HCT116 (cell line): ENCODE results near the gene LRRC37A2. TPM values are rescaled to one million over a fixed set of nuclear protein-coding genes. Genes with fewer than 3 reads are reported as not detected.
"Not testable (repeated sequence)": the region's sequence is repeated elsewhere in the genome, so short reads cannot be mapped to it uniquely, and the experiment has no call there.

Experiments
- ATAC-seq: fragments of 200-7000 bp; cut with Tn5 transposase; 2 replicates; pipeline ENCODE4 v1.9.1; 2020; ENCODE audit warnings: mild to moderate bottlenecking, moderate library complexity
- Bru-seq: library from RNA; stranded (reverse); fragments of 400-500 nt; gene quantifications from one replicate; lab custom pipeline; 2021; lab: Mats Ljungman, UMichigan
- BruChase-seq, 2 experiments: library from RNA; stranded (reverse); fragments of 400-500 nt; gene quantifications; one replicate each; lab custom pipeline; 2021; lab: Mats Ljungman, UMichigan
- BruUV-seq: library from RNA; stranded (reverse); fragments of 400-500 nt; replicated peaks from 2 replicates; lab custom pipeline; 2021; lab: Mats Ljungman, UMichigan
- CTCF ChIA-PET: fragments of 300-600 bp; sonication (Branson Sonifier 250); formaldehyde crosslinking; loops from one replicate; lab custom pipeline; 2021; ENCODE audit warnings: antibody characterized with exemption; lab: Charles Lee
- POLR2A ChIA-PET: fragments of 300-600, 350-600 bp; sonication (Branson Sonifier 250); formaldehyde crosslinking; loops from one replicate; lab custom pipeline; 2021; ENCODE audit warnings: antibody characterized with exemption; lab: Charles Lee
- RAD21 ChIA-PET, 2 experiments: fragments of 300-600 bp; sonication (Branson Sonifier 250); formaldehyde crosslinking; loops; one replicate each; lab custom pipeline; 2023; ENCODE audit warnings: low total read pairs in 2 of 2; ENCODE audit not compliant: uncharacterized antibody in 2 of 2, unreplicated experiment in 2 of 2, low non-redundant PET in 1 of 2; lab: Charles Lee
- DNase-seq: peaks from one replicate; pipeline ENCODE4 v3.0.0-alpha.2; 2010; ENCODE audit warnings: low read depth, low spot score
- H2AFZ ChIP-seq: fragments of 200-600 bp; shearing (Covaris generic), sonication (generic); 2 replicates; pipeline ENCODE4 v1.6.1; 2017; ENCODE audit warnings: low read depth, mixed run types, mixed read lengths, antibody characterized with exemption, low read length; ENCODE audit not compliant: poor library complexity, severe bottlenecking
- H3K27ac ChIP-seq: 2 replicates; pipeline ENCODE4 v1.5.1; 2012; ENCODE audit warnings: low read depth, low read length
- H3K27me3 ChIP-seq: fragments of 200-600 bp; sonication (generic); 2 replicates; pipeline ENCODE4 v1.6.1; 2016; ENCODE audit warnings: mixed run types, low read length, mixed read lengths; ENCODE audit not compliant: insufficient read depth
- H3K36me3 ChIP-seq, 2 experiments: fragments of 200-500 bp in 1 of 2; fragments of 200-600 bp in 1 of 2; sonication (Bioruptor generic) in 1 of 2; sonication (generic) in 1 of 2; 2 replicates each; pipeline versions ENCODE4 v1.5.1 to v1.6.1; 2014 to 2016; ENCODE audit warnings: low read length in 2 of 2, inconsistent platforms in 1 of 2, mixed read lengths in 1 of 2, mixed run types in 1 of 2; ENCODE audit not compliant: insufficient read depth in 2 of 2, control insufficient read depth in 1 of 2
- H3K4me1 ChIP-seq, 2 experiments: fragments of 200-600 bp in 1 of 2; sonication (generic) in 1 of 2; 2 replicates each; pipeline versions ENCODE4 v1.5.1 to v1.6.1; 2012 to 2017; ENCODE audit warnings: low read length in 2 of 2, inconsistent platforms in 1 of 2, mild to moderate bottlenecking in 1 of 2, mixed read lengths in 1 of 2, mixed run types in 1 of 2, moderate library complexity in 1 of 2; ENCODE audit not compliant: insufficient read depth in 2 of 2, control insufficient read depth in 1 of 2
- H3K4me2 ChIP-seq: fragments of 200-600 bp; sonication (generic); 2 replicates; pipeline ENCODE4 v1.6.1; 2017; ENCODE audit warnings: mixed run types, low read length, mixed read lengths
- H3K4me3 ChIP-seq, 2 experiments: fragments of 200-600 bp in 1 of 2; sonication (generic) in 1 of 2; replicated peaks in 1 of 2; 2 replicates each; pipeline ENCODE4 v1.5.1; 2011 to 2016; ENCODE audit warnings: low read length in 2 of 2, control low read depth in 1 of 2, low read depth in 1 of 2, mild to moderate bottlenecking in 1 of 2, mixed read lengths in 1 of 2, mixed run types in 1 of 2
- H3K79me2 ChIP-seq: fragments of 200-600 bp; sonication (generic); 2 replicates; pipeline ENCODE4 v1.6.1; 2017; ENCODE audit warnings: mild to moderate bottlenecking, mixed run types, low read length, moderate library complexity, mixed read lengths; ENCODE audit not compliant: insufficient read depth
- H3K9ac ChIP-seq: fragments of 200-600 bp; sonication (generic); 2 replicates; pipeline ENCODE4 v1.6.1; 2016; ENCODE audit warnings: low read length, mixed read lengths
- H3K9me2 ChIP-seq: fragments of 200-600 bp; sonication (generic), shearing (Covaris generic); 2 replicates; pipeline ENCODE4 v1.6.1; 2017; ENCODE audit warnings: mixed run types, mild to moderate bottlenecking, moderate library complexity; ENCODE audit not compliant: insufficient read depth
- H3K9me3 ChIP-seq, 2 experiments: fragments of 200-500 bp in 1 of 2; fragments of 200-600 bp in 1 of 2; sonication (Bioruptor generic) in 1 of 2; sonication (generic) in 1 of 2; 2 replicates each; pipeline ENCODE4 v1.6.1; 2014 to 2017; ENCODE audit warnings: low read length in 2 of 2, mixed read lengths in 2 of 2, inconsistent platforms in 1 of 2, low read depth in 1 of 2, mild to moderate bottlenecking in 1 of 2, mixed run types in 1 of 2, moderate library complexity in 1 of 2; ENCODE audit not compliant: control insufficient read depth in 1 of 2, insufficient read depth in 1 of 2
- H4K20me1 ChIP-seq: fragments of 200-600 bp; sonication (generic), shearing (Covaris generic); 2 replicates; pipeline ENCODE4 v1.6.1; 2017; ENCODE audit warnings: mixed run types, mild to moderate bottlenecking, moderate library complexity; ENCODE audit not compliant: insufficient read depth
- intact Hi-C: fragments of 100-400 bp; cut with micrococcal nuclease; formaldehyde crosslinking; loops from 2 replicates; pipeline ENCODE4 v1.10.0; 2022
- long read RNA-seq: library from polyadenylated mRNA; unstranded; transcript quantifications from one replicate; pipeline ENCODE4 v2.0.0, GENCODE V29; 2021; ENCODE audit not compliant: unreplicated experiment
- polyA plus RNA-seq: library from polyadenylated mRNA; unstranded; fragments of >200 nt; gene quantifications from 2 replicates; pipeline ENCODE4 v1.2.1, GENCODE V29; 2012; ENCODE audit warnings: missing spikeins
- total RNA-seq: library from RNA; stranded (reverse); gene quantifications from one replicate; pipeline ENCODE4 v1.2.1, GENCODE V29; 2021; ENCODE audit not compliant: unreplicated experiment

The LRRC37A2 gene
- total RNA-seq: 6.8 TPM
- 6.0 and 7.3 TPM in 2 replicates for polyA plus RNA-seq
- percentile 65 among the genes with signal in this experiment for Bru-seq, nascent RNA
- BruChase-seq, experiment 1, labeled RNA remaining after a 6-hour chase: percentile 70 among the genes with signal in this experiment
- BruChase-seq, experiment 2, labeled RNA remaining after a 2-hour chase: percentile 81 among the genes with signal in this experiment
- long read RNA-seq, partial matches to known transcripts: 2 of 7 reads
- long read RNA-seq, other reads (novel, unspliced or antisense): 3 of 7 reads

- H3K4me3 ChIP-seq, BruUV-seq, H3K27me3 ChIP-seq, RAD21 ChIA-PET, H3K4me2 ChIP-seq, H4K20me1 ChIP-seq, H2AFZ ChIP-seq, H3K79me2 ChIP-seq, DNase-seq, H3K4me1 ChIP-seq, POLR2A ChIA-PET, H3K36me3 ChIP-seq, ATAC-seq, H3K9ac ChIP-seq, H3K9me3 ChIP-seq, intact Hi-C loops, H3K9me2 ChIP-seq, CTCF ChIA-PET, H3K27ac ChIP-seq: not testable (repeated sequence)
These were observed at the start of gene LRRC37A2 for GRCh38 chr17:46512168-46512567. Gene LRRC37A2, plus strand, starts transcription at chr17:46512468. Its CDS starts 245 bp downstream, at chr17:46512713.

- H3K27me3 ChIP-seq, H4K20me1 ChIP-seq, intact Hi-C loops, BruUV-seq, ATAC-seq, H3K79me2 ChIP-seq, H3K4me2 ChIP-seq, H2AFZ ChIP-seq, DNase-seq, H3K9ac ChIP-seq, H3K4me3 ChIP-seq, H3K27ac ChIP-seq, H3K9me3 ChIP-seq, H3K4me1 ChIP-seq, H3K9me2 ChIP-seq, POLR2A ChIA-PET, RAD21 ChIA-PET, H3K36me3 ChIP-seq, CTCF ChIA-PET: not testable (repeated sequence)
These were observed 44.6 kb upstream of the LRRC37A2 start for GRCh38 chr17:46467618-46468017.

- H3K27ac ChIP-seq, H3K4me1 ChIP-seq, ATAC-seq, DNase-seq, RAD21 ChIA-PET, H3K9me2 ChIP-seq, H4K20me1 ChIP-seq, intact Hi-C loops, H3K9ac ChIP-seq, H2AFZ ChIP-seq, H3K4me3 ChIP-seq, BruUV-seq, H3K9me3 ChIP-seq, H3K27me3 ChIP-seq, H3K36me3 ChIP-seq, H3K4me2 ChIP-seq, H3K79me2 ChIP-seq, POLR2A ChIA-PET, CTCF ChIA-PET: not testable (repeated sequence)
These were observed 37.8 kb upstream of the LRRC37A2 start for GRCh38 chr17:46474489-46474888.

- CTCF ChIA-PET, H3K27me3 ChIP-seq, H3K9me2 ChIP-seq, ATAC-seq, H3K9me3 ChIP-seq, H3K36me3 ChIP-seq, H3K9ac ChIP-seq, BruUV-seq, DNase-seq, H3K27ac ChIP-seq, H3K4me3 ChIP-seq, H2AFZ ChIP-seq, H4K20me1 ChIP-seq, H3K4me1 ChIP-seq, H3K4me2 ChIP-seq, H3K79me2 ChIP-seq, RAD21 ChIA-PET, intact Hi-C loops, POLR2A ChIA-PET: not testable (repeated sequence)
These were observed 36.7 kb upstream of the LRRC37A2 start for GRCh38 chr17:46475583-46475982.
